GM23338 (cell line): Measurements from ENCODE around the gene MUL1.

Experiments
- CTCF ChIP-seq, 2 experiments: fragments of 200-600 bp in 1 of 2; sonication (generic) in 1 of 2; conservative IDR thresholded peaks; 2 replicates each; pipeline versions ENCODE4 v1.5.1 to v1.6.1; 2016 to 2017; ENCODE audit warnings: antibody characterized with exemption in 2 of 2, low read depth in 2 of 2, mild to moderate bottlenecking in 2 of 2, moderate library complexity in 1 of 2
- EZH2phosphoT487 ChIP-seq: fragments of 200-600 bp; sonication (generic); IDR thresholded peaks from one replicate; pipeline ENCODE4 v1.8.1; 2018; ENCODE audit warnings: antibody characterized with exemption; ENCODE audit not compliant: unreplicated experiment
- REST ChIP-seq: IDR thresholded peaks from one replicate; pipeline ENCODE4 v1.6.1; 2018; ENCODE audit warnings: antibody characterized with exemption; ENCODE audit not compliant: unreplicated experiment

- TF ChIP-seq CTCF (conservative IDR thresholded peaks at IDR 0.05; ENCODE audit: low read depth in 2 of 2) = no peak
- no peak for TF ChIP-seq EZH2phosphoT487
- TF ChIP-seq REST = no peak
These were observed 44.2 kb upstream of the MUL1 start, which contains the start of gene FAM43B for GRCh38 chr1:20551945-20552727.
